Tibial nerve (tissue), 4 donors: ENCODE measurements around the gene KIAA1217. TPM values are rescaled to one million over a fixed set of nuclear protein-coding genes. Genes with fewer than 3 reads are reported as not detected.

Experiments used
- DNase-seq, 2 donors: peaks; one replicate each; pipeline ENCODE4 v3.0.0-alpha.2; 2019; ENCODE audit warnings: low spot score in 2 of 2
- H3K27ac ChIP-seq, 4 donors: fragments of 200-600 bp; sonication (generic) in 3 of 4; one replicate each; pipeline ENCODE4 v1.5.1; 2017 to 2019; ENCODE audit warnings: mild to moderate bottlenecking in 1 of 4
- H3K27me3 ChIP-seq, 2 donors: fragments of 200-600 bp; sonication (generic) in 1 of 2; one replicate each; pipeline versions ENCODE4 v1.5.1 to v1.6.0; 2017 to 2019
- H3K36me3 ChIP-seq, 3 donors: fragments of 200-600 bp; sonication (generic); one replicate each; pipeline ENCODE4 v1.5.1; 2018 to 2019
- H3K4me1 ChIP-seq, 4 donors: fragments of 200-600 bp; sonication (generic) in 3 of 4; one replicate each; pipeline ENCODE4 v1.5.1; 2017 to 2019
- H3K4me3 ChIP-seq, 4 donors: fragments of 200-600 bp; sonication (generic) in 3 of 4; one replicate each; pipeline ENCODE4 v1.5.1; 2017 to 2019; ENCODE audit warnings: mild to moderate bottlenecking in 1 of 4, moderate library complexity in 1 of 4
- H3K9me3 ChIP-seq, 4 donors: fragments of 200-600 bp; sonication (generic) in 3 of 4; one replicate each; pipeline ENCODE4 v1.5.1; 2017 to 2019
- EP300 ChIP-seq, 2 donors: sonication (generic); formaldehyde crosslinking; IDR thresholded peaks; one replicate each; pipeline ENCODE4 v1.6.1; 2017; ENCODE audit warnings: antibody characterized with exemption in 2 of 2, mild to moderate bottlenecking in 1 of 2
- POLR2A ChIP-seq, 2 donors: fragments of 450-650 bp; IDR thresholded peaks; one replicate each; pipeline ENCODE4 v1.6.1; 2017; ENCODE audit warnings: antibody characterized with exemption in 2 of 2, mild to moderate bottlenecking in 2 of 2, moderate library complexity in 2 of 2
- WGBS, 2 donors: methylation state at CpG; one replicate each; pipeline ENCODE4 v1.1.5; 2018; 5-methylcytosine and 5-hydroxymethylcytosine counted together
- total RNA-seq, 4 donors: library from RNA; depleted of rRNA; stranded (reverse); fragments of >200 nt; gene quantifications; one replicate each; pipeline ENCODE4 v1.1.0, GENCODE V29; 2016
- TF ChIP-seq, protein P1 (sequence below), 5 experiments: fragments of 200-600 bp in 3 of 5; fragments of 450-650 bp in 2 of 5; sonication (generic) in 3 of 5; IDR thresholded peaks; one replicate each; pipeline ENCODE4 v1.5.1; 2016 to 2019; ENCODE audit warnings: antibody characterized with exemption in 5 of 5, mild to moderate bottlenecking in 3 of 5, moderate library complexity in 2 of 5

KIAA1217 gene
- total RNA-seq, 4 donors from 2014 or later = 38.5 to 88.1 (median 58.3) TPM

DNA sequence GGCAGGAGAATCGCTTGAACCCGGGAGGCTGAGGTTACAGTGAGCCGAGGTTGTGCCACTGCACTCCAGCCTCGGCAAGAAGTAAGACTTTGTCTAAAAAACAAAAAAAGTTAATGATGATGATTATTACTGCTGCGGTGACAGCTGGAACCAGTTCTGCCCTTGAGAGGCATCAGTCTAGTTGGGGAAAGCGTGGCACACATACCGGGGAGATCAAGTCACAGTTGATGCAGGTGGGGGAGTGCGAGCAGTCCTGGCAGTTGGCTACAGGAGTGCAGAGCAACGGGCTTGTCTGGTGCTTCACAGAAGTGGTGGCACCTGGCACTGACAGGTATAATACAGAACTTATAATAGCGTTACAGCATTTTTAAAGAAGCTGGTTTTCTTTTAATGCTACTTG is 341.7 kb downstream of the KIAA1217 start:
- DNase-seq = no peak
- Histone ChIP-seq H3K4me3 (no peak overlapping the region), H3K36me3 (peaks cover 0 to 19% (median 0%) of the 10 kb centered on the region in 3 donors), H3K27ac (no peak overlapping the region), H3K27me3 (no peaks in the 10 kb centered on the region), H3K9me3 (no peaks in the 10 kb centered on the region), H3K4me1 (peaks cover 0 to 4% (median 0%) of the 10 kb centered on the region in 4 donors)
- TF ChIP-seq, protein P1, sequence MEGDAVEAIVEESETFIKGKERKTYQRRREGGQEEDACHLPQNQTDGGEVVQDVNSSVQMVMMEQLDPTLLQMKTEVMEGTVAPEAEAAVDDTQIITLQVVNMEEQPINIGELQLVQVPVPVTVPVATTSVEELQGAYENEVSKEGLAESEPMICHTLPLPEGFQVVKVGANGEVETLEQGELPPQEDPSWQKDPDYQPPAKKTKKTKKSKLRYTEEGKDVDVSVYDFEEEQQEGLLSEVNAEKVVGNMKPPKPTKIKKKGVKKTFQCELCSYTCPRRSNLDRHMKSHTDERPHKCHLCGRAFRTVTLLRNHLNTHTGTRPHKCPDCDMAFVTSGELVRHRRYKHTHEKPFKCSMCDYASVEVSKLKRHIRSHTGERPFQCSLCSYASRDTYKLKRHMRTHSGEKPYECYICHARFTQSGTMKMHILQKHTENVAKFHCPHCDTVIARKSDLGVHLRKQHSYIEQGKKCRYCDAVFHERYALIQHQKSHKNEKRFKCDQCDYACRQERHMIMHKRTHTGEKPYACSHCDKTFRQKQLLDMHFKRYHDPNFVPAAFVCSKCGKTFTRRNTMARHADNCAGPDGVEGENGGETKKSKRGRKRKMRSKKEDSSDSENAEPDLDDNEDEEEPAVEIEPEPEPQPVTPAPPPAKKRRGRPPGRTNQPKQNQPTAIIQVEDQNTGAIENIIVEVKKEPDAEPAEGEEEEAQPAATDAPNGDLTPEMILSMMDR (IDR thresholded peaks at IDR 0.05) = no peak
- no peak for TF ChIP-seq EP300 (IDR thresholded peaks at IDR 0.05)
- no peak for TF ChIP-seq POLR2A (IDR thresholded peaks at IDR 0.05)
- 90 to 93% methylated on average over 10 of the region's 10 CpGs for WGBS, 2 donors

DNA sequence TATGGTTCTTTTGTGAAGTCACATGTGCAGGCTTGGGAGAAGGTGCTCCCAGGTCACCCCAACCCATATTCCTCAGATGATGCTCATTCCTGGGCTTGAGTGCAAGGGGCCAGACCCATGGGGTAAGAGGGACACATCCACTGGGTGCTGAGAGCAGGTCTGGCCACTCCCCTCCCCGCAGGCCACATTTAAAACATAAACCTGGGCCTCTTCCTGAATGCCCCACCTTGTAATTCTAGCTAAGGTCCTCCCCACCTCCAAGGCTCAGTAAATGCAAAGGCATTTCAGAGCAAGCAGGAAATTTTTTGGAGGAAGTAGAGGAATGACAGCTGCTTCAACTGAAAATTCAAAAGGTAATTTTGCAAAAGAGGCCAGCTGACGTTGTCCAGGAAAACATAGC is 342.2 kb downstream of the KIAA1217 start:
- Histone ChIP-seq H3K9me3 (no peaks in the 10 kb centered on the region), H3K36me3 (peaks cover 0 to 14% (median 0%) of the 10 kb centered on the region in 3 donors), H3K27me3 (no peaks in the 10 kb centered on the region), H3K4me3 (no peak overlapping the region), H3K4me1 (peaks cover 0 to 4% (median 0%) of the 10 kb centered on the region in 4 donors), H3K27ac (no peak overlapping the region)
- WGBS, 2 donors = 63 to 72% methylated on average over 2 of the region's 2 CpGs
- no peak for TF ChIP-seq EP300 (IDR thresholded peaks at IDR 0.05)
- no peak for TF ChIP-seq POLR2A (IDR thresholded peaks at IDR 0.05)
- TF ChIP-seq, protein P1 (IDR thresholded peaks at IDR 0.05) = no peak
- no peak for DNase-seq

- H3K27me3 ChIP-seq = no peaks in the 10 kb centered on the region
- peaks cover 0 to 13% (median 0%) of the 10 kb centered on the region in 4 donors for H3K4me1 ChIP-seq
- no peak overlapping the region for H3K27ac ChIP-seq
- WGBS, 2 donors = 54 to 56% methylated on average over 22 of the region's 22 CpGs
- H3K9me3 ChIP-seq = no peaks in the 10 kb centered on the region
- H3K36me3 ChIP-seq = peaks cover 0 to 10% (median 0%) of the 10 kb centered on the region in 3 donors
- no peak overlapping the region for H3K4me3 ChIP-seq
- TF ChIP-seq, protein P1 (IDR thresholded peaks at IDR 0.05) = peak in 3 of 5 experiments; percentile 13 to 21 (median 19)
- no peak for TF ChIP-seq POLR2A (IDR thresholded peaks at IDR 0.05)
- no peak for DNase-seq
Observed at GRCh38 chr10:24552346-24553016, 343.5 kb downstream of the KIAA1217 start.

- Histone ChIP-seq H3K27ac (no peak overlapping the region), H3K4me3 (no peak overlapping the region), H3K27me3 (no peaks in the 10 kb centered on the region), H3K9me3 (no peaks in the 10 kb centered on the region), H3K4me1 (peaks cover 0 to 13% (median 0%) of the 10 kb centered on the region in 4 donors), H3K36me3 (peaks cover 0 to 6% (median 0%) of the 10 kb centered on the region in 3 donors)
- TF ChIP-seq EP300 (IDR thresholded peaks at IDR 0.05) (no peak), POLR2A (IDR thresholded peaks at IDR 0.05) (no peak)
- TF ChIP-seq, protein P1 (IDR thresholded peaks at IDR 0.05) = no peak
- 30 to 37% methylated on average over 10 of the region's 10 CpGs for WGBS, 2 donors
- DNase-seq = no peak
Observed at GRCh38 chr10:24553051-24553612, 344.2 kb downstream of the KIAA1217 start.

- TF ChIP-seq EP300 (IDR thresholded peaks at IDR 0.05) (no peak), POLR2A (IDR thresholded peaks at IDR 0.05) (no peak)
- TF ChIP-seq, protein P1 (IDR thresholded peaks at IDR 0.05) = no peak
- H3K4me1 ChIP-seq = peaks cover 0 to 13% (median 0%) of the 10 kb centered on the region in 4 donors
- H3K36me3 ChIP-seq = no peaks in the 10 kb centered on the region
- WGBS, 2 donors = 89 to 92% methylated on average over 7 of the region's 7 CpGs
- no peak overlapping the region for H3K27ac ChIP-seq
- no peaks in the 10 kb centered on the region for H3K27me3 ChIP-seq
- no peak overlapping the region for H3K4me3 ChIP-seq
- no peak for DNase-seq
- no peaks in the 10 kb centered on the region for H3K9me3 ChIP-seq
Observed at GRCh38 chr10:24554036-24554435, 345.1 kb downstream of the KIAA1217 start.
